ENCODE data around the gene MX2. TPM values are rescaled to one million over a fixed set of nuclear protein-coding genes. Genes with fewer than 3 reads are reported as not detected.
A peak's percentile ranks its signal among the peaks of the same experiment; 100 is the strongest.

MX2 gene
- total RNA-seq, 2 donors from 2014 or later = 1.7 to 4.9 TPM

GRCh38 chr21:41369920-41370839 lies 8.4 kb downstream of the MX2 start:
- intact Hi-C loops (cut with DNase I) = no loop called here
- Histone ChIP-seq H3K4me1 (replicated peaks) (no peaks in the 10 kb centered on the region), H3K27me3 (replicated peaks; ENCODE audit: insufficient read depth) (no peaks in the 10 kb centered on the region), H3K4me3 (peak overlapping the region; percentile 14 to 24), H3K36me3 (no peaks in the 10 kb centered on the region), H3K9me3 (no peaks in the 10 kb centered on the region), H3K27ac (no peak overlapping the region)
- 70% methylated on average over 30 of the region's 30 CpGs for WGBS
- TF ChIP-seq CTCF (IDR thresholded peaks at IDR 0.05) (no peak), POLR2A (IDR thresholded peaks at IDR 0.05) (no peak), POLR2AphosphoS5 (IDR thresholded peaks at IDR 0.05) (no peak)
- no peak for DNase-seq (ENCODE audit: low spot score)

- no peaks in the 10 kb centered on the region for H3K36me3 ChIP-seq
- TF ChIP-seq POLR2AphosphoS5 (IDR thresholded peaks at IDR 0.05) (no peak), POLR2A (IDR thresholded peaks at IDR 0.05) (no peak), CTCF (IDR thresholded peaks at IDR 0.05) (no peak)
- H3K27ac ChIP-seq = no peak overlapping the region
- DNase-seq (ENCODE audit: low spot score) = no peak
- no peaks in the 10 kb centered on the region for H3K9me3 ChIP-seq
- H3K27me3 ChIP-seq (replicated peaks; ENCODE audit: insufficient read depth) = no peaks in the 10 kb centered on the region
- no peak overlapping the region for H3K4me3 ChIP-seq
- intact Hi-C loops (cut with DNase I) = no loop called here
- no peaks in the 10 kb centered on the region for H3K4me1 ChIP-seq (replicated peaks)
- 74% methylated on average over 12 of the region's 12 CpGs for WGBS
These were observed 9.2 kb downstream of the MX2 start for GRCh38 chr21:41370840-41371684.

DNA sequence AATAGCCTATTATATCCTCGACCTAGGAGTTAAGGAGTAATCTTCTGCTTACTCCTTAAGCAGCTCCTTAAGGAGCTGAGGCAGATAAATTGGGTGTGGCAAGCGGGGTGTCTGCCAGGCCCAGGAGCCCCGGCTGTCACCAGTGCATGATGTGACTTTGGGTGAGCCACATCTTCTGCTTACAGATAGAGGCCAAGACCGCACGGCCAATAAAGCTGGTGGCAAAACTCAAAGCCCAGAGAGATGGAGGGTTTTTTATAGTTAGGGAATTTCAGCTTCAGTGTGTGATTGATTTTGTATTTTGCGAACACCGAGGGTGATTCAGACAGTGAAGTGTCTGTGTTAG lies 9.8 kb downstream of the MX2 start:
- no peak for DNase-seq (ENCODE audit: low spot score)
- H3K9me3 ChIP-seq = no peaks in the 10 kb centered on the region
- no peak overlapping the region for H3K4me3 ChIP-seq
- H3K36me3 ChIP-seq = no peaks in the 10 kb centered on the region
- 95% methylated on average over 7 of the region's 7 CpGs for WGBS
- H3K4me1 ChIP-seq (replicated peaks) = no peaks in the 10 kb centered on the region
- TF ChIP-seq POLR2AphosphoS5 (IDR thresholded peaks at IDR 0.05) = no peak
- TF ChIP-seq CTCF (IDR thresholded peaks at IDR 0.05) = no peak
- TF ChIP-seq POLR2A (IDR thresholded peaks at IDR 0.05) = no peak
- no peaks in the 10 kb centered on the region for H3K27me3 ChIP-seq (replicated peaks; ENCODE audit: insufficient read depth)
- intact Hi-C loops (cut with DNase I) = no loop called here
- H3K27ac ChIP-seq = no peak overlapping the region

GRCh38 chr21:41373253-41373652 lies 11.4 kb downstream of the MX2 start:
- DNase-seq (ENCODE audit: low spot score) = no peak
- Histone ChIP-seq H3K36me3 (no peaks in the 10 kb centered on the region), H3K27ac (no peak overlapping the region), H3K27me3 (replicated peaks; ENCODE audit: insufficient read depth) (no peaks in the 10 kb centered on the region), H3K4me3 (no peak overlapping the region), H3K9me3 (no peaks in the 10 kb centered on the region), H3K4me1 (replicated peaks) (no peaks in the 10 kb centered on the region)
- intact Hi-C loops (cut with DNase I) = no loop called here
- 71% methylated on average over 4 of the region's 4 CpGs for WGBS
- TF ChIP-seq POLR2AphosphoS5 (IDR thresholded peaks at IDR 0.05) (no peak), POLR2A (IDR thresholded peaks at IDR 0.05) (no peak), CTCF (IDR thresholded peaks at IDR 0.05) (no peak)
